Measurements from ENCODE around the gene ZFC3H1. TPM values are rescaled to one million over a fixed set of nuclear protein-coding genes. Genes with fewer than 3 reads are reported as not detected.

The ZFC3H1 gene
- total and polyA plus RNA-seq, 2 of the 13 experiments (the other 11 are each of a cell fraction or from before 2014, with no cell fraction given), result 17.1 to 38.3 TPM

DNA sequence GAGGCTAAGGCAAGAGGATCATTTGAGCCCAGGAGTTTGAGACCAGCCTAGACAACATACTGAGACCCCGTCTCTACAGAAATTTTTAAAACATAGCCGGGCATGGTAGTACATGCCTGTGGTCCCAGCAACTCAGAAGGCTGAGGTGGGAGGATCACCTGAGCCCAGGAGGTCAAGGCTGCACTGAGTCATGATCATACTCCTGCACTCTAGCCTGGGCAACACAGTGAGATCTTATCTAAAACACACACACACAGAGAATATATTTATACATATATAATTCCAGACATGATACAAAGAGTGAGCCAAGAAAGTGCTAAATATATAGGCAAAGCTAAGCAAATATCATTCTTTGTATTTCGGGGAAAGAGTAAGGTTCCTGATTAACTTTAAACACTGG, 9.4 kb downstream of the ZFC3H1 start (continued):
- no peak for TF ChIP-seq MNT (IDR thresholded peaks at IDR 0.05)
- no peak for TF ChIP-seq ZNF383 (CRISPR knock-in tag; IDR thresholded peaks at IDR 0.05; ENCODE audit: borderline replicate concordance)
- no peak for TF ChIP-seq SMAD3 (CRISPR knock-in tag; IDR thresholded peaks at IDR 0.05)
- no peak for TF ChIP-seq REL (CRISPR knock-in tag; conservative IDR thresholded peaks at IDR 0.05)
- TF ChIP-seq MEIS1 (CRISPR knock-in tag; IDR thresholded peaks at IDR 0.05; ENCODE audit: borderline replicate concordance), result no peak
- TF ChIP-seq, protein P1, sequence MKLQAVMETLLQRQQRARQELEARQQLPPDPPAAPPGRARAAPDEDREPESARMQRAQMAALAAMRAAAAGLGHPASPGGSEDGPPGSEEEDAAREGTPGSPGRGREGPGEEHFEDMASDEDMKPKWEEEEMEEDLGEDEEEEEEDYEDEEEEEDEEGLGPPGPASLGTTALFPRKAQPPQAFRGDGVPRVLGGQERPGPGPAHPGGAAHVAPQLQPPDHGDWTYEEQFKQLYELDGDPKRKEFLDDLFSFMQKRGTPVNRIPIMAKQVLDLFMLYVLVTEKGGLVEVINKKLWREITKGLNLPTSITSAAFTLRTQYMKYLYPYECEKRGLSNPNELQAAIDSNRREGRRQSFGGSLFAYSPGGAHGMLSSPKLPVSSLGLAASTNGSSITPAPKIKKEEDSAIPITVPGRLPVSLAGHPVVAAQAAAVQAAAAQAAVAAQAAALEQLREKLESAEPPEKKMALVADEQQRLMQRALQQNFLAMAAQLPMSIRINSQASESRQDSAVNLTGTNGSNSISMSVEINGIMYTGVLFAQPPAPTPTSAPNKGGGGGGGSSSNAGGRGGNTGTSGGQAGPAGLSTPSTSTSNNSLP (IDR thresholded peaks at IDR 0.05; ENCODE audit: low read depth, low read length), result no peak
- no peak for TF ChIP-seq NR2F2 (IDR thresholded peaks at IDR 0.05; ENCODE audit: borderline replicate concordance, low read depth)
- no peak for TF ChIP-seq ZNF749 (CRISPR knock-in tag; IDR thresholded peaks at IDR 0.05; ENCODE audit: borderline replicate concordance)
- TF ChIP-seq ZNF232 (CRISPR knock-in tag; IDR thresholded peaks at IDR 0.05; ENCODE audit: borderline replicate concordance), result no peak
- TF ChIP-seq ZNF225 (CRISPR knock-in tag; IDR thresholded peaks at IDR 0.05), result no peak
- no peak for TF ChIP-seq RXRB (CRISPR knock-in tag; IDR thresholded peaks at IDR 0.05; ENCODE audit: borderline replicate concordance)
- no peak for TF ChIP-seq SMAD1 (CRISPR knock-in tag; IDR thresholded peaks at IDR 0.05; ENCODE audit: borderline replicate concordance, low read depth)
- no peak for TF ChIP-seq IRF1 (CRISPR knock-in tag; IDR thresholded peaks at IDR 0.05; ENCODE audit: low read depth)
- TF ChIP-seq, protein P2, sequence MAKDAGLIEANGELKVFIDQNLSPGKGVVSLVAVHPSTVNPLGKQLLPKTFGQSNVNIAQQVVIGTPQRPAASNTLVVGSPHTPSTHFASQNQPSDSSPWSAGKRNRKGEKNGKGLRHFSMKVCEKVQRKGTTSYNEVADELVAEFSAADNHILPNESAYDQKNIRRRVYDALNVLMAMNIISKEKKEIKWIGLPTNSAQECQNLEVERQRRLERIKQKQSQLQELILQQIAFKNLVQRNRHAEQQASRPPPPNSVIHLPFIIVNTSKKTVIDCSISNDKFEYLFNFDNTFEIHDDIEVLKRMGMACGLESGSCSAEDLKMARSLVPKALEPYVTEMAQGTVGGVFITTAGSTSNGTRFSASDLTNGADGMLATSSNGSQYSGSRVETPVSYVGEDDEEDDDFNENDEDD (CRISPR knock-in tag; IDR thresholded peaks at IDR 0.05; ENCODE audit: borderline replicate concordance), result no peak
- peak; percentile 52; the same call in 1 of the 2 replicates for TF ChIP-seq FOSL1 (CRISPR knock-in tag; IDR thresholded peaks at IDR 0.05; ENCODE audit: borderline replicate concordance)
- no peak for TF ChIP-seq NFATC3 (CRISPR knock-in tag; IDR thresholded peaks at IDR 0.05)
- TF ChIP-seq, protein P3, sequence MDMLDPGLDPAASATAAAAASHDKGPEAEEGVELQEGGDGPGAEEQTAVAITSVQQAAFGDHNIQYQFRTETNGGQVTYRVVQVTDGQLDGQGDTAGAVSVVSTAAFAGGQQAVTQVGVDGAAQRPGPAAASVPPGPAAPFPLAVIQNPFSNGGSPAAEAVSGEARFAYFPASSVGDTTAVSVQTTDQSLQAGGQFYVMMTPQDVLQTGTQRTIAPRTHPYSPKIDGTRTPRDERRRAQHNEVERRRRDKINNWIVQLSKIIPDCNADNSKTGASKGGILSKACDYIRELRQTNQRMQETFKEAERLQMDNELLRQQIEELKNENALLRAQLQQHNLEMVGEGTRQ (IDR thresholded peaks at IDR 0.05; ENCODE audit: low read depth, low read length), result no peak
- TF ChIP-seq, protein P3 (CRISPR knock-in tag; IDR thresholded peaks at IDR 0.05; ENCODE audit: borderline replicate concordance), result no peak
- TF ChIP-seq ZNF672 (CRISPR knock-in tag; IDR thresholded peaks at IDR 0.05), result no peak
- 0 out of 2 replicates have a peak, but pooled peaks have one; percentile 7 for TF ChIP-seq HNF4A (CRISPR knock-in tag; IDR thresholded peaks at IDR 0.05)
- TF ChIP-seq NR2F1 (CRISPR knock-in tag; IDR thresholded peaks at IDR 0.05), result peak in 1 of 2 experiments; percentile 56; a peak in 1 of 4 replicates

All from HepG2 (cell line).